Hindlimb muscle (tissue), 1 donor: ENCODE data around the gene ATAT1. TPM values are rescaled to one million over a fixed set of nuclear protein-coding genes. Genes with fewer than 3 reads are reported as not detected.
A peak's percentile ranks its signal among the peaks of the same experiment; 100 is the strongest.

ENCODE experiments used
- DNase-seq: peaks from one replicate; pipeline ENCODE4 v3.0.0-alpha.2; 2013
- polyA plus RNA-seq: library from polyadenylated mRNA; unstranded; fragments of 120-200 nt; gene quantifications from one replicate; pipeline ENCODE4 v1.2.1, GENCODE V29; 2013; ENCODE audit not compliant: insufficient read length

ATAT1 gene
- polyA plus RNA-seq, 1 donor: 21.3 TPM

GRCh38 chr6:30684386-30685156 lies 57.9 kb downstream of the ATAT1 start:
- no peak for DNase-seq

- no peak for DNase-seq
These were observed 58.7 kb downstream of the ATAT1 start for GRCh38 chr6:30685157-30686008.

- DNase-seq: peak; percentile 80
These were observed 59.6 kb downstream of the ATAT1 start, which contains the start of gene PPP1R18 for GRCh38 chr6:30686009-30686907. Gene PPP1R18, minus strand, starts transcription at chr6:30686645. Its CDS starts 627 bp downstream, at chr6:30686018.

GRCh38 chr6:30686908-30687658 lies 60.4 kb downstream of the ATAT1 start:
- peak; percentile 95 for DNase-seq

GRCh38 chr6:30687659-30688431 lies 61.2 kb downstream of the ATAT1 start:
- no peak for DNase-seq

- no peak for DNase-seq
These were observed 61.9 kb downstream of the ATAT1 start for GRCh38 chr6:30688569-30688968.

- no peak for DNase-seq
These were observed 62.6 kb downstream of the ATAT1 start for GRCh38 chr6:30689022-30689865.

GRCh38 chr6:30689985-30690384 lies 63.3 kb downstream of the ATAT1 start:
- DNase-seq: no peak

GRCh38 chr6:30690403-30691207 lies 63.9 kb downstream of the ATAT1 start, which contains the start of gene NRM:
Gene NRM, minus strand, starts transcription at chr6:30690984. Its CDS starts 10 bp downstream, at chr6:30690974.
- peak; percentile 93 for DNase-seq

- no peak for DNase-seq
These were observed 64.7 kb downstream of the ATAT1 start for GRCh38 chr6:30691208-30691847.

Other genes with a start within 250 kb of the ATAT1 start
- gene HLA-E, start 137.4 kb upstream of the ATAT1 start, polyA plus RNA-seq: 86.9 TPM
- 57.1 TPM for gene GNL1, start 70.4 kb upstream of the ATAT1 start, polyA plus RNA-seq
- 22.3 TPM for gene PRR3, start 69.6 kb upstream of the ATAT1 start, polyA plus RNA-seq
- gene ABCF1, start 55.4 kb upstream of the ATAT1 start, polyA plus RNA-seq: 54.8 TPM
- gene PPP1R10, start 9.6 kb upstream of the ATAT1 start, polyA plus RNA-seq: 37.0 TPM
- gene MRPS18B, start 9.0 kb upstream of the ATAT1 start, polyA plus RNA-seq: 59.6 TPM
- 15.5 TPM for gene C6orf136, start 20.3 kb downstream of the ATAT1 start, polyA plus RNA-seq
- gene DHX16, start 46.1 kb downstream of the ATAT1 start, polyA plus RNA-seq: 27.7 TPM
- gene PPP1R18, start 59.8 kb downstream of the ATAT1 start, polyA plus RNA-seq: 41.8 TPM
- 41.9 TPM for gene NRM, start 64.1 kb downstream of the ATAT1 start, polyA plus RNA-seq
- 27.0 TPM for gene MDC1, start 90.4 kb downstream of the ATAT1 start, polyA plus RNA-seq
- gene TUBB, start 93.5 kb downstream of the ATAT1 start, polyA plus RNA-seq: 777 TPM
- gene FLOT1, start 115.8 kb downstream of the ATAT1 start, polyA plus RNA-seq: 120 TPM
- gene IER3, start 117.7 kb downstream of the ATAT1 start, polyA plus RNA-seq: 13.0 TPM